Smooth muscle cell (in vitro differentiated cells): Measurements from ENCODE around the gene BRWD1. TPM values are rescaled to one million over a fixed set of nuclear protein-coding genes. Genes with fewer than 3 reads are reported as not detected.

ENCODE experiments used
- DNase-seq: peaks from one replicate; lab custom pipeline; 2025; ENCODE audit not compliant: unreplicated experiment; lab: John Stamatoyannopoulos, UW
- H2AFZ ChIP-seq: fragments of 200-600 bp; sonication (generic); 2 replicates; pipeline ENCODE4 v1.6.0; 2016; ENCODE audit warnings: antibody characterized with exemption, low read depth, mild to moderate bottlenecking
- H3F3A ChIP-seq: fragments of 200-600 bp; sonication (generic); 2 replicates; pipeline ENCODE4 v1.6.0; 2017; ENCODE audit warnings: antibody characterized with exemption, low read depth
- H3K27ac ChIP-seq: fragments of 200-600 bp; sonication (generic); 2 replicates; pipeline ENCODE4 v1.5.1; 2016; ENCODE audit warnings: low read depth, mild to moderate bottlenecking
- H3K27me3 ChIP-seq: fragments of 200-600 bp; sonication (generic); 2 replicates; pipeline ENCODE4 v1.6.1; 2016; ENCODE audit warnings: low read depth, mild to moderate bottlenecking
- H3K36me3 ChIP-seq: fragments of 200-600 bp; sonication (generic); 2 replicates; pipeline ENCODE4 v1.5.1; 2016; ENCODE audit warnings: low read depth
- H3K4me1 ChIP-seq: fragments of 200-600 bp; sonication (generic); 2 replicates; pipeline ENCODE4 v1.5.1; 2016; ENCODE audit warnings: low read depth
- H3K4me2 ChIP-seq: fragments of 200-600 bp; sonication (generic); 2 replicates; pipeline ENCODE4 v1.6.0; 2016; ENCODE audit warnings: mild to moderate bottlenecking
- H3K4me3 ChIP-seq: fragments of 200-600 bp; sonication (generic); 2 replicates; pipeline ENCODE4 v1.5.1; 2016; ENCODE audit warnings: mild to moderate bottlenecking
- H3K79me2 ChIP-seq: fragments of 200-600 bp; sonication (generic); 2 replicates; pipeline ENCODE4 v1.6.0; 2016; ENCODE audit warnings: low read depth, mild to moderate bottlenecking
- H3K9ac ChIP-seq: fragments of 200-600 bp; sonication (generic); 2 replicates; pipeline ENCODE4 v1.6.0; 2016; ENCODE audit warnings: low read depth
- H3K9me3 ChIP-seq: fragments of 200-600 bp; sonication (generic); replicated peaks from 2 replicates; pipeline ENCODE4 v1.5.1; 2016; ENCODE audit warnings: low read depth
- H4K20me1 ChIP-seq: fragments of 200-600 bp; sonication (generic); 2 replicates; pipeline ENCODE4 v1.6.0; 2016; ENCODE audit warnings: low read depth
- WGBS: methylation state at CpG from one replicate; pipeline ENCODE4 v1.1.7; 2016; ENCODE audit warnings: low lambda C conversion rate; 5-methylcytosine and 5-hydroxymethylcytosine counted together
- polyA plus RNA-seq: library from polyadenylated mRNA; unstranded; fragments of >200 nt; fragmentation: Nextera tagmentation; extraction: Ambion mirVana; gene quantifications from 2 replicates; pipeline ENCODE4 v1.2.1, GENCODE V29; 2016
- total RNA-seq: library from RNA; depleted of rRNA; stranded (reverse); fragments of >200 nt; gene quantifications from 2 replicates; pipeline ENCODE4 v1.2.3, GENCODE V29; 2014
- TF ChIP-seq, protein P1 (sequence below): fragments of 200-600 bp; sonication (generic); IDR thresholded peaks from 2 replicates; pipeline ENCODE4 v1.5.1; 2017; ENCODE audit warnings: borderline replicate concordance, mild to moderate bottlenecking, antibody characterized with exemption; ENCODE audit not compliant: insufficient read depth, poor library complexity, severe bottlenecking

The BRWD1 gene
- total and polyA plus RNA-seq, 2 experiments from 2014 or later = 19.0 to 51.0 TPM

DNA sequence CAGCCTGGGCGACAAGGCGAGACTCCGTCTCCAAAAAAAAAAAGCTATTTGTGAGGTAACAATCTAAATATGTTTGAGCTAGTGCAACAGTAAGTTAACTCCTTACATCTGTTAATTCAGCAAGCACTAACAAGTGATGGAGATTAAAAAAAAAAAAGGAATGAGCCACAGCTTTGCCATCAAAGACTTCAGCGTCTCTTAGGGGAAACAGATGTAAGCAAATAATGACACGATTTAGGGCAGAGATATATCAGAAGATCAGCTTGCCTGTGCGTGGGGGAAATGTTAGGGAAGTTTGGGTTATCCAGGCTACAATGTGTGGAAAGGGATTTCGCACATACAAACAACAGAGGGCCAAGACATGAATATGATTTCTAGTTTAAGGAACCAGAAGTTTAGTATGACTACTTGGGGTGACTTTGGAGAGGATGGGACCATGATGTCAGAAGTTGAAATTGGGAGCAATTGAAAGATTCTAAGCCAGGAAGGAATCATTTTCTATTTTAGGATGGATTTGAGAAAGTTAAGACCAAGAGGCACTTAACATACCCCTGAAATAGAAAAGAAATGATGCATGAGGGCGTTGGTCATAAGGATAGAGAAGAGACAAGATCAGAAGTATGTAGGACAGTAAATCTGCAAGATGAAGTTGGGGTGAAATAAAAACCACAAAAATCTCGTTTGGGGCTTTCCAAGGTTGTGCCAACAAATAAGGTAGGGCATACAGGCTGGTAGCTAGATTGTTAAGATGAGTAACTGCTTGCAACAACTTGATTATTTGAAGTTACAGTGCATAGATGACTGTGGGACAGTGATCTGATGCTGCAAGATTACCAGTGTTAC, 2.4 kb upstream of the BRWD1 start:
- DNase-seq = no peak
- H3K9ac ChIP-seq = no peak overlapping the region
- peaks cover 14% of the 10 kb centered on the region for H3K79me2 ChIP-seq
- H2AFZ ChIP-seq = no peak overlapping the region
- no peaks in the 10 kb centered on the region for H3K36me3 ChIP-seq
- no peak overlapping the region for H3K4me3 ChIP-seq
- H3K9me3 ChIP-seq = no peaks in the 10 kb centered on the region
- H3K27ac ChIP-seq = no peak overlapping the region
- 90% methylated on average over 9 of the region's 9 CpGs for WGBS
- H3K4me1 ChIP-seq = peaks cover 13% of the 10 kb centered on the region
- peaks cover 11% of the 10 kb centered on the region for H3F3A ChIP-seq
- no peaks in the 10 kb centered on the region for H3K27me3 ChIP-seq
- TF ChIP-seq, protein P1, sequence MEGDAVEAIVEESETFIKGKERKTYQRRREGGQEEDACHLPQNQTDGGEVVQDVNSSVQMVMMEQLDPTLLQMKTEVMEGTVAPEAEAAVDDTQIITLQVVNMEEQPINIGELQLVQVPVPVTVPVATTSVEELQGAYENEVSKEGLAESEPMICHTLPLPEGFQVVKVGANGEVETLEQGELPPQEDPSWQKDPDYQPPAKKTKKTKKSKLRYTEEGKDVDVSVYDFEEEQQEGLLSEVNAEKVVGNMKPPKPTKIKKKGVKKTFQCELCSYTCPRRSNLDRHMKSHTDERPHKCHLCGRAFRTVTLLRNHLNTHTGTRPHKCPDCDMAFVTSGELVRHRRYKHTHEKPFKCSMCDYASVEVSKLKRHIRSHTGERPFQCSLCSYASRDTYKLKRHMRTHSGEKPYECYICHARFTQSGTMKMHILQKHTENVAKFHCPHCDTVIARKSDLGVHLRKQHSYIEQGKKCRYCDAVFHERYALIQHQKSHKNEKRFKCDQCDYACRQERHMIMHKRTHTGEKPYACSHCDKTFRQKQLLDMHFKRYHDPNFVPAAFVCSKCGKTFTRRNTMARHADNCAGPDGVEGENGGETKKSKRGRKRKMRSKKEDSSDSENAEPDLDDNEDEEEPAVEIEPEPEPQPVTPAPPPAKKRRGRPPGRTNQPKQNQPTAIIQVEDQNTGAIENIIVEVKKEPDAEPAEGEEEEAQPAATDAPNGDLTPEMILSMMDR = no peak
- H4K20me1 ChIP-seq = peaks cover 15% of the 10 kb centered on the region
- H3K4me2 ChIP-seq = no peak overlapping the region

DNA sequence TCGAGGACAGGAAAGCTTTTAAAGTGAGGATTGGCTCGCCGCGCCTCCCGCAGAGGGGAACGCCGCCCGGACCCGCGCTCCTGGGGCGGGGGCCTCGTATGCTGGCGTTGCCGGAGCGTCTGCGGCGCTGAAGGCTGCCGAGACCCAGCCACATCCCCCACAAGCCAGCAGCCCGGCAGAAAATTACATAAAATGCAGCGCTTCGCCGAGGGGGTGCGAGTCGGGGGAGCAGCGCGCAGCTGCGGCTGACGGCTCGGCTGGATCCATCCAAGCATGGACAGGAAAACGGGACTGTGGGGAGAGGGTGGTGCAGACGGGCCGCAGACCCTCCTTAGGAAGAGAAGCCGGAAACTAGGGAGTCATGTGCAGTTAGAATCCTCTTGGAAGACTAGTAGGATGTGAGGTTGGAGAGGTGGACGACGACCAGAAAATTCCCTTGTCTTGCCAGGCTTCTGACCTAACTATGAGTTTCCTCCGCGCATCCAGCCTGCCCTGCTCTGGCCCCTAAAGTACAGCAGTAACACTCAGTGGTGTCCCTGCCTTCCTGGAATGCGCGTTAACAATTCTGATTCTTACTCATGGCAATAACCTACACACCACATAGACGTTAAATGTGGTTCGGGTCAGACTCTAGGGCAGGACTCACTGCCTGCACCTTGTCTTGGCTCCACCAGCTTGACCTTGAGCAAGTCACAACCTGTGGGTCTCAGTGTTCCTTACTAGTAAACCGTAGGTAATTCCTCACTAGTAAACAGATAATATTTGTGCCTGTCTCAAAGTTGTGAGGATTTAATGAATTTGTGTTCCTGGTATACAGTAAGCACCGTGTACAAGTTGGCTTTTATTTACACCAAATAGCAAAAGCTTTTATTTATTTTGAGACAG, 953 bp upstream of the BRWD1 start:
- H3F3A ChIP-seq = peaks cover 11% of the 10 kb centered on the region
- peak; percentile 67 for DNase-seq
- 3% methylated on average over 42 of the region's 43 CpGs for WGBS
- H3K79me2 ChIP-seq = peaks cover 27% of the 10 kb centered on the region
- peak overlapping the region; percentile 96 for H2AFZ ChIP-seq
- peak overlapping the region; percentile 95 for H3K9ac ChIP-seq
- H3K9me3 ChIP-seq = no peaks in the 10 kb centered on the region
- H4K20me1 ChIP-seq = peaks cover 26% of the 10 kb centered on the region
- H3K36me3 ChIP-seq = no peaks in the 10 kb centered on the region
- H3K4me1 ChIP-seq = peaks cover 13% of the 10 kb centered on the region
- H3K27me3 ChIP-seq = no peaks in the 10 kb centered on the region
- TF ChIP-seq, protein P1 = no peak
- H3K4me3 ChIP-seq = peak overlapping the region; percentile 93
- H3K27ac ChIP-seq = peak overlapping the region; percentile 97
- H3K4me2 ChIP-seq = peak overlapping the region; percentile 99

DNA sequence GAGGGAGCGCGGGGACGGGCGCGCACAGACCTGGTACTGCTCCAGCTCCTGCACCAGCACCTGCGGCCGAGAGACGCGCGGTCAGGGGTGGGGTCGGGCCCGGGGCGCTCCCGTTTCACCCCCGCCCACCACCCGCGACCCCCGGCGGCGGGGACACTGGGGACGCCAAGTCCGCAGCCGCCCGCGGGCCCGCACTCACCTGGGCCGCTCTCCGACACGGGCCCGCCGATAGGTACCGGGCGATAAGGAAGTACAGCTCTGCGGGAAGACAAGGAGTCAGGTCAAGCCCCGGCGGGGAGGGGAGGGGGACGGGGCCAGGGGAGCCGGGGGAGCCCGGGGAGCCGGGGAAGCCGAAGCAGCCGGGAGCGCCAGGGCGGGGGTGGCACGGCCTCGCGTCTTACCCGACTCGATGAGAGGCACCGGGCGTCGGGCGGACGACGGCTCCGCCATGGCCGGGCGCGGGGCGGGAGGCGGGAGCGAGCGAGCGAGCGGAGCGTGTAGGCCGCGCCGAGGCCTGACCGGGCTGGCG, 326 bp downstream of the BRWD1 start:
- H2AFZ ChIP-seq = peak overlapping the region; percentile 96
- peak overlapping the region; percentile 99 for H3K4me2 ChIP-seq
- no peaks in the 10 kb centered on the region for H3K36me3 ChIP-seq
- H3K79me2 ChIP-seq = peaks cover 39% of the 10 kb centered on the region
- H4K20me1 ChIP-seq = peaks cover 39% of the 10 kb centered on the region
- peak overlapping the region; percentile 93 for H3K4me3 ChIP-seq
- H3F3A ChIP-seq = peaks cover 8% of the 10 kb centered on the region
- peak overlapping the region; percentile 97 for H3K27ac ChIP-seq
- H3K9ac ChIP-seq = peak overlapping the region; percentile 95
- no peaks in the 10 kb centered on the region for H3K9me3 ChIP-seq
- H3K4me1 ChIP-seq = peaks cover 13% of the 10 kb centered on the region
- TF ChIP-seq, protein P1 = no peak
- DNase-seq = no peak
- 2% methylated on average over 22 of the region's 71 CpGs for WGBS
- no peaks in the 10 kb centered on the region for H3K27me3 ChIP-seq
